Omental fat pad (tissue), 4 donors: Measurements from ENCODE around the gene FLNC. TPM values are rescaled to one million over a fixed set of nuclear protein-coding genes. Genes with fewer than 3 reads are reported as not detected.

Experiments used
- ATAC-seq: fragments of 150-250 bp; one replicate; pipeline ENCODE4 v1.9.1; 2016; ENCODE audit warnings: mild to moderate bottlenecking, moderate library complexity; ENCODE audit not compliant: low FRiP score
- DNase-seq: peaks from one replicate; pipeline ENCODE4 v3.0.0-alpha.2; 2019; ENCODE audit warnings: low spot score
- total RNA-seq, 4 donors: library from RNA; depleted of rRNA; stranded (reverse); fragments of >200 nt; gene quantifications; one replicate each; pipeline ENCODE4 v1.1.0, GENCODE V29; 2016
- TF ChIP-seq, protein P1 (sequence below), 3 donors: fragments of 450-650 bp; IDR thresholded peaks; one replicate each; pipeline ENCODE4 v1.5.1; 2016 to 2017; ENCODE audit warnings: antibody characterized with exemption in 3 of 3, mild to moderate bottlenecking in 3 of 3, moderate library complexity in 2 of 3

Gene FLNC
- total RNA-seq, 4 donors from 2014 or later: 7.7 to 140 (median 25.5) TPM

DNA sequence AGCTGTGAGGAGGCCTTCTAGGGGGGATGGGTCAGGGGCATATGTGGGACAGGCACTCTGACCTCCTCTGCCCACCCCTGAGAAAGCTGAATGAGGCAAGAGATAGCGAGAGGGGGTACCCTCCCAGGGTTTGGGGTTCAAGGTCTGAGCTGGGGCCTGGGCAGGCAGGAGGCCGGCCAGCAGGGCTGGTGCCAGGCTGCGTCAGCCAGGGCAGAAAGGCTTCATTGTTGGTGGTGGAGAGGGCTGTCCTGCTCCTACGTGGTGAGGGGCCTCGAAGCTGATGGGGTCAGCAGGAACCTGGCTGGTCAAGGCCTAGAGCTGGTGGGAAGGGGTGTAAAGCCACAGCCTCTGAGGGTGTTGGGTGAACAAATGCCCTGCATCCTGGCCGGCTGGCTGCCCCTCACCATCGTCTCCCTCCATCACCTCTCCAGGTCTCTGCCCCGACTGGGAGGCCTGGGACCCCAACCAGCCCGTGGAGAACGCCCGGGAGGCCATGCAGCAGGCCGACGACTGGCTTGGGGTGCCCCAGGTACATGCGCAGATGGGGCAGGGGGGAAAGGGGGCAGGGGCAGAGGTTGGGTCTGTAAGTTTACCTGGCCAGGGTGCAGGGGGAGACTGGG, 6.6 kb downstream of the FLNC start:
- ATAC-seq (no peak), DNase-seq (no peak)
- TF ChIP-seq, protein P1, sequence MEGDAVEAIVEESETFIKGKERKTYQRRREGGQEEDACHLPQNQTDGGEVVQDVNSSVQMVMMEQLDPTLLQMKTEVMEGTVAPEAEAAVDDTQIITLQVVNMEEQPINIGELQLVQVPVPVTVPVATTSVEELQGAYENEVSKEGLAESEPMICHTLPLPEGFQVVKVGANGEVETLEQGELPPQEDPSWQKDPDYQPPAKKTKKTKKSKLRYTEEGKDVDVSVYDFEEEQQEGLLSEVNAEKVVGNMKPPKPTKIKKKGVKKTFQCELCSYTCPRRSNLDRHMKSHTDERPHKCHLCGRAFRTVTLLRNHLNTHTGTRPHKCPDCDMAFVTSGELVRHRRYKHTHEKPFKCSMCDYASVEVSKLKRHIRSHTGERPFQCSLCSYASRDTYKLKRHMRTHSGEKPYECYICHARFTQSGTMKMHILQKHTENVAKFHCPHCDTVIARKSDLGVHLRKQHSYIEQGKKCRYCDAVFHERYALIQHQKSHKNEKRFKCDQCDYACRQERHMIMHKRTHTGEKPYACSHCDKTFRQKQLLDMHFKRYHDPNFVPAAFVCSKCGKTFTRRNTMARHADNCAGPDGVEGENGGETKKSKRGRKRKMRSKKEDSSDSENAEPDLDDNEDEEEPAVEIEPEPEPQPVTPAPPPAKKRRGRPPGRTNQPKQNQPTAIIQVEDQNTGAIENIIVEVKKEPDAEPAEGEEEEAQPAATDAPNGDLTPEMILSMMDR (IDR thresholded peaks at IDR 0.05): no peak

DNA sequence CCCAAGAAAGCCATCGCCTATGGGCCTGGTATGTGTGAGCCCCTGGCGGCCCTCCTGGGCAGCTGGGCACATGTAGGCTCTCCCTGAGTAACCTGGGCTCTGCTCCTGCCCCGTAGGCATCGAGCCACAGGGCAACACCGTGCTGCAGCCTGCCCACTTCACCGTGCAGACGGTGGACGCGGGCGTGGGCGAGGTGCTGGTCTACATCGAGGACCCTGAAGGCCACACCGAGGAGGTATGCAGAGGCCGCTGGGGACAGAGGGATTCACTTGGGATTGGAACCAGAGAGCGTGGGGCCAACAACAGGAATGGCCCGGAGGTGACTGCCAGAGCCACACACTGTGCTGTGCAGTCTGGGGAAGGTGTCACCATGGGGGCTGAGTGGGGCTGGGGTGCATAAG, 7.3 kb downstream of the FLNC start:
- no peak for DNase-seq
- TF ChIP-seq, protein P1 (IDR thresholded peaks at IDR 0.05): no peak

DNA sequence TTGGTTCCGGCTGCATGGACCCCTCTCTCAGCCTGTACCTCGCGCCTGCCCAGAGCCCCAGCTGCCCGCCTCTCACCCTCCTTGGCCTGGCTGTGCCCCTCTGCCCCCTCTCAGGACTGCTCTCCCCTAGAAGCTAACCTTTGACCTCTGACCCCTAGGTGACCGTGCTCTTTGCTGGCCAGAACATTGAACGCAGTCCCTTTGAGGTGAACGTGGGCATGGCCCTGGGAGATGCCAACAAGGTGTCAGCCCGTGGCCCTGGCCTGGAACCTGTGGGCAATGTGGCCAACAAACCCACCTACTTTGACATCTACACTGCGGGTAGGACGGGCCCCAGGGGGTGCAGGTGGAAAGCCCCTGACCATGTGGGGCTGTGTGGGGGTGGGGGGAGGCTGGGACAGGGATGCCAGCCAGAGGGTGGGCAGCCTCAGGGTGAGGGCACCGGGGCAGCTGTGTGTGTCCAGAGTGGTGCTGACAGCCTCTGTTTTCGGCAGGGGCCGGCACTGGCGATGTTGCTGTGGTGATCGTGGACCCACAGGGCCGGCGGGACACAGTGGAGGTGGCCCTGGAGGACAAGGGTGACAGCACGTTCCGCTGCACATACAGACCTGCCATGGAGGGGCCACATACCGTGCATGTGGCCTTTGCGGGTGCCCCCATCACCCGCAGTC, 8.0 kb downstream of the FLNC start:
- TF ChIP-seq, protein P1 (IDR thresholded peaks at IDR 0.05): no peak
- ATAC-seq: no peak
- DNase-seq: no peak

More for the DNA sequence above, 7.3 kb downstream of the FLNC start:
- ATAC-seq: no peak

DNA sequence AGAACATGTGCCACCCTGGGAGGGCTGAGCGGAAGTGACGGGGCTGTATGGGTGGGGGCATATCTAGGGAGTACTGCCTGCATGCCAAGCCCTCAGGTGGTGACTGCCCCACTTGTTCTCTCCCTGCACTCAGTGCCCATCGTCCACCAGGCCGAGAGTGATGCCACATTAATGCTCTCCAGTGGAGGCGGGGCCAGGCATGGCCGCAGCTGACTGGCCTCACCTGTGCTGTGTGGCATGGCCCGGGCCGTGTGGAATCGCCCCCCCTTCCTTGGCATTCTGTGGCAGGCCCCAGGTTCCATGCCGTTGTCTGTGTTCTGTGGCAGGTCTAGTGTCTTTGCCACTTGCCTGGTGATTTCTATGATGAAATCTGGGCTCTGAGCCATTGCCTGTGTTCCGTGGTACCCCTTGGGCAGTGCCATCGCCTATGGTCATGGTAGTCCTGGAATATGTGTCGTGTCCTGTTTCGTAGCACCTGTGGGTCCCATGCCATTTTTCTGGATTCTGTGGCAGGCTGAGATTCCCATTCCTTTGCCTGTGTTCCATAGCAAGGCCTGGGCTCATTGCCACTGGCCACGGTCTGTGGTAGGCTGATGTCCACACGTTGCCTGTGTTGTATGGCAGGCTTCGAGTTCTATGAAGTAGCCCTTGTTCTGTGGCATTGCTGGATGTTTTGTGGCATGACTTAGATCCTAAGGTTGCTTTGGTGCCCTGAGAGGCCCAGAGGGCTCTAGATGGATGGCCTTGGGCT, 8.9 kb downstream of the FLNC start:
- TF ChIP-seq, protein P1 (IDR thresholded peaks at IDR 0.05): no peak
- ATAC-seq (no peak), DNase-seq (no peak)

DNA sequence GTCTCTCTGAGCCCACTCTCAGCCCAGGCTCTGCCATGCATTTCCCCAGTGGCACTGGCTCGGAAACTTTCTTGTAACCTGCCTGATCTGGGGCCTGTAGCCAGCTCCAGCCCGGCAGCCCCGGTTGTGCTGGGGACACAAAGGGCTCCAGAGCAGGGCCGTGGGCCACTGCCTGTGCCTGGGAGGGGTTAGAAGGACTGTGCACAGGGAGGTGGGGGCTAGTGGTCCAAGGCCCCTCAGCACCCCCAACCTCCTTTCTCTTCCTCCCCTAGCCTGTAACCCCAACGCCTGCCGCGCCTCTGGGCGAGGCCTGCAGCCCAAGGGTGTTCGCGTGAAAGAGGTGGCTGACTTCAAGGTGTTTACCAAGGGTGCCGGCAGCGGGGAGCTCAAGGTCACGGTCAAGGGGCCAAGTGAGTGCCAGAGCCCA, 9.6 kb downstream of the FLNC start:
- no peak for ATAC-seq
- no peak for DNase-seq
- TF ChIP-seq, protein P1 (IDR thresholded peaks at IDR 0.05): no peak

DNA sequence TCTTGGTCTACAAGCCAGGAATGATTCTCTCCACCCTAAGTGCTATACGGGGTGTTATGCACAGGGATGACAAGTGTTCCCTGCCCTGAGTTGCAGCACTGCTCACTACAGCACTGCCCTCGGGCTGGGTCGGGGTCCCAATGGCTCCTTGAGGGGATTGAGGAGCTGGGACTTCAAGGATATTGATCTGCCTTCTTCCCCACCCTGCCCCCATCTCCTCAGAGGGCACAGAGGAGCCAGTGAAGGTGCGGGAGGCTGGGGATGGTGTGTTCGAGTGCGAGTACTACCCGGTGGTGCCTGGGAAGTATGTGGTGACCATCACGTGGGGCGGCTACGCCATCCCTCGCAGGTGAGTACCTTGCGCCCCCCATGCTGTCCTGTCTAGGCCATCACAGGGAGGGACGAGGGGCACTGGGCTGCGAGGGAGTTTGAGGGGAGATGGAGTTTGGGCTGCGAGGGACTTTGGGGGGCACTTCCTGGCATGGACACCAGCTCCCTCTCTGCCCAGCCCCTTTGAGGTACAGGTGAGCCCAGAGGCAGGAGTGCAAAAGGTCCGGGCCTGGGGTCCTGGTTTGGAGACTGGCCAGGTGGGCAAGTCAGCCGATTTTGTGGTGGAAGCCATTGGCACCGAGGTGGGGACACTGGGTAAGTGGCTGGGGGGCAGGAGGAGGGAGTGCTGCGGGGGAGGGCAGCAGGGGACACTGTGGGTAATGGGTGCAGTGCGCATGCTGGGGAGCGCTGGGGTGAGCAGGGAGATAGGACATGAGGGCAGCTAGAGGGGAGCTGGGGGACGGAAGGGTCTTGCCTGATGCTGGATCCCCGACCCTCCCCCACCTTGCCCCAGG, 10.3 kb downstream of the FLNC start:
- no peak for ATAC-seq
- TF ChIP-seq, protein P1 (IDR thresholded peaks at IDR 0.05): no peak
- DNase-seq: no peak
